ENCODE results near the gene SLC6A19. TPM values are rescaled to one million over a fixed set of nuclear protein-coding genes. Genes with fewer than 3 reads are reported as not detected.
A peak's percentile ranks its signal among the peaks of the same experiment; 100 is the strongest.

Gene SLC6A19
- total and polyA plus RNA-seq, 4 donors = 0.17 to 4.9 (median 0.91) TPM

DNA sequence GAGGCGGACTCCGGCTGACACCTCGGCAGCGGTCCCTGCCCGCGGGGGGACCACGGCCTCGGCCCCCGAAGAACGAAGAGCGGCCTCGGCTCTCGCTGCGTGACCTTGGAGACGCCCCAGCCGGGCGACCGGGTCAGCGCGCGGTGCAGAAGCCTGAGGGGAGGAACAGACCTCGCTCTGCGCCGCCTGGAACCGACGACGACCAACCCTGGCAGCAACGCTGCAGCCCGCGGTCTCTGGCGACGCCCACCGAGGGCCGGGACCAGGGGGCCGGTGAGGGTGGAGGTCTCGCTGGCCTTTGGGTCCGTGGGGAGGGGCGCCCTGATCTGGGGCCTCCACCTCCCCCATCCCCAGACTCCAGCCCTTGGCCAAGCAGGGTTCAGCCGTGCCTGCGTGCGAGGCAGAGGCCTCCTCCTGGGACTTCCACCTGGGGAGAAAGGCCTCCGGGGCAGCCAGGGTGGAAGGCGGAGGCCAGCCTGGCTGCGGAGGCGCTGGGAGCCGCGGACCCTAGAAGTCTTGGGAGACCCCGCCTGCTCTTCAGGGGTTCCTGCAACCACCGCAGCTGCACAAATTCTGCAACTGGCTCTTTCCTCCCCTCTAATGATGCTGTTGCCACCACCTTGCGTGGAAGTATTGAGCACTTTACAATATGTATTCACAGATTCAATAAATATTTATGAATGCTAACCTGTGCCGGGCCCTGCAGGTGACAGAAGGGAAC lies 45.2 kb upstream of the SLC6A19 start:
- Histone ChIP-seq H3K9ac (ENCODE audit: low read depth in 1 of 2, low read length in 2 of 2) (no peak overlapping the region), H3K27ac (ENCODE audit: low read depth in 1 of 2, low read length in 2 of 2) (no peak overlapping the region), H3K27me3 (ENCODE audit: control insufficient read depth in 4 of 4, insufficient read depth in 4 of 4, low read length in 3 of 4) (peaks cover 0 to 4% (median 0%) of the 10 kb centered on the region in 4 donors), H3K4me3 (ENCODE audit: low read depth in 1 of 3, low read length in 3 of 3) (peak overlapping the region in 1 of 3 donors; percentile 18), H3K36me3 (ENCODE audit: control insufficient read depth in 4 of 4, insufficient read depth in 3 of 4, low read depth in 1 of 4, low read length in 3 of 4) (no peaks in the 10 kb centered on the region), H3K9me3 (ENCODE audit: control insufficient read depth in 4 of 4, low read length in 3 of 4) (no peaks in the 10 kb centered on the region), H3K4me1 (ENCODE audit: control insufficient read depth in 4 of 4, insufficient read depth in 4 of 4, low read length in 3 of 4) (peaks cover 0 to 2% (median 0%) of the 10 kb centered on the region in 4 donors)
- TF ChIP-seq GABPA (IDR thresholded peaks at IDR 0.05 in 1 of 2, conservative IDR thresholded peaks at IDR 0.05 in 1 of 2) (no peak), CTCF (IDR thresholded peaks at IDR 0.05; ENCODE audit: low read depth, low read length, missing input control) (no peak), ATF3 (IDR thresholded peaks at IDR 0.05) (no peak), REST (IDR thresholded peaks at IDR 0.05) (no peak), HNF4G (IDR thresholded peaks at IDR 0.05) (no peak), FOXA1 (IDR thresholded peaks at IDR 0.05) (no peak), HNF4A (conservative IDR thresholded peaks at IDR 0.05) (no peak), YY1 (IDR thresholded peaks at IDR 0.05) (no peak), EGR1 (IDR thresholded peaks at IDR 0.05; ENCODE audit: low read depth in 2 of 2) (no peak), ZBTB33 (IDR thresholded peaks at IDR 0.05) (no peak), TAF1 (conservative IDR thresholded peaks at IDR 0.05) (no peak), RXRA (IDR thresholded peaks at IDR 0.05) (no peak), SP1 (IDR thresholded peaks at IDR 0.05) (no peak), NR2F2 (IDR thresholded peaks at IDR 0.05) (no peak), JUND (IDR thresholded peaks at IDR 0.05) (no peak)
- 21% methylated on average over 51 of the region's 51 CpGs for WGBS
- no peak for DNase-seq (ENCODE audit: low spot score)
